K562 (cell line): ENCODE data around the gene NDUFV3. TPM values are rescaled to one million over a fixed set of nuclear protein-coding genes. Genes with fewer than 3 reads are reported as not detected.

Experiments used
- CBFB ChIP-seq: sonication (generic); formaldehyde crosslinking; IDR thresholded peaks from 2 replicates; pipeline ENCODE4 v1.4.0; 2020; ENCODE audit warnings: mild to moderate bottlenecking, missing genetic modification reagents
- CCNT2 ChIP-seq: IDR thresholded peaks from 2 replicates; pipeline ENCODE4 v1.6.1; 2011; ENCODE audit warnings: borderline replicate concordance, low read depth, mild to moderate bottlenecking, moderate library complexity, mixed read lengths, low read length; ENCODE audit not compliant: insufficient read length; ENCODE audit errors: extremely low read depth
- HDAC3 ChIP-seq: fragments of 450-650 bp; IDR thresholded peaks from 2 replicates; pipeline ENCODE4 v1.6.1; 2018; ENCODE audit warnings: borderline replicate concordance, mild to moderate bottlenecking, moderate library complexity; ENCODE audit not compliant: partially characterized antibody
- HDGF ChIP-seq: fragments of 450-650 bp; IDR thresholded peaks from 2 replicates; pipeline ENCODE4 v1.6.1; 2016
- MED1 ChIP-seq: sonication (generic); formaldehyde crosslinking; IDR thresholded peaks from 2 replicates; pipeline ENCODE4 v1.8.1; 2023; ENCODE audit warnings: missing genetic modification reagents, borderline replicate concordance
- MTA1 ChIP-seq: fragments of 450-650 bp; IDR thresholded peaks from 2 replicates; pipeline ENCODE4 v1.6.1; 2017; ENCODE audit warnings: borderline replicate concordance
- MTA3 ChIP-seq: fragments of 450-650 bp; formaldehyde crosslinking; IDR thresholded peaks from 2 replicates; pipeline ENCODE4 v1.6.1; 2017; ENCODE audit warnings: mild to moderate bottlenecking, borderline replicate concordance
- NEUROD1 ChIP-seq: fragments of 150-350 bp; IDR thresholded peaks from 2 replicates; pipeline ENCODE4 v1.6.1; 2014; ENCODE audit warnings: borderline replicate concordance, low read length, low read depth; ENCODE audit not compliant: partially characterized antibody
- ZNF121 ChIP-seq: sonication (generic); formaldehyde crosslinking; conservative IDR thresholded peaks from 2 replicates; pipeline ENCODE4 v1.8.0; 2022; ENCODE audit warnings: missing genetic modification reagents
- polyA plus RNA-seq, 8 experiments: library from polyadenylated mRNA; depleted of rRNA in 4 of 8; stranded (reverse) in 5 of 8; unstranded in 3 of 8; fragments of >200 nt; fragmentation: Nextera tagmentation in 2 of 8; fragmentation: Illumina TruSeq in 1 of 8; extraction: Ambion mirVana in 2 of 8; extraction: Trizol in 1 of 8; gene quantifications; 2 replicates each; pipeline versions ENCODE4 v1.2.1 to v1.2.3, GENCODE V29; 2011 to 2014; ENCODE audit warnings: inconsistent platforms in 1 of 8, missing spikeins in 1 of 8
- total RNA-seq, 7 experiments: library from RNA; depleted of rRNA in 6 of 7; stranded (reverse); fragments of >200 nt in 6 of 7; fragmentation: Illumina TruSeq in 2 of 7; extraction: Trizol in 2 of 7; gene quantifications; 2 replicates each; pipeline versions ENCODE4 v1.2.1 to v1.2.3, GENCODE V29; 2011 to 2021; ENCODE audit warnings: low replicate concordance in 1 of 7
- TF ChIP-seq, protein P1 (sequence below): sonication (generic); formaldehyde crosslinking; IDR thresholded peaks from 2 replicates; pipeline ENCODE4 v1.8.0; 2022; ENCODE audit warnings: mild to moderate bottlenecking, missing genetic modification reagents
- TF ChIP-seq, protein P2 (sequence below): IDR thresholded peaks from 2 replicates; pipeline ENCODE4 v1.6.1; 2011; ENCODE audit warnings: borderline replicate concordance, low read depth, mild to moderate bottlenecking, moderate library complexity, low read length; ENCODE audit not compliant: insufficient read depth, poor library complexity, severe bottlenecking
- TF ChIP-seq, protein P3 (sequence below): fragments of 450-650 bp; IDR thresholded peaks from 2 replicates; pipeline ENCODE4 v1.6.1; 2016; ENCODE audit warnings: borderline replicate concordance
- TF ChIP-seq, protein P4 (sequence below): fragments of 250-450 bp; sonication (Bioruptor Pico); IDR thresholded peaks from 2 replicates; pipeline ENCODE4 v1.4.0; 2020

Gene NDUFV3
- total and polyA plus RNA-seq, 9 of the 15 experiments (the other 6 are each of a cell fraction or from before 2014, with no cell fraction given), result 19.1 to 87.8 (median 74.3) TPM

GRCh38 chr21:42849759-42850412, 43.2 kb upstream of the NDUFV3 start (continued):
- TF ChIP-seq, protein P1, sequence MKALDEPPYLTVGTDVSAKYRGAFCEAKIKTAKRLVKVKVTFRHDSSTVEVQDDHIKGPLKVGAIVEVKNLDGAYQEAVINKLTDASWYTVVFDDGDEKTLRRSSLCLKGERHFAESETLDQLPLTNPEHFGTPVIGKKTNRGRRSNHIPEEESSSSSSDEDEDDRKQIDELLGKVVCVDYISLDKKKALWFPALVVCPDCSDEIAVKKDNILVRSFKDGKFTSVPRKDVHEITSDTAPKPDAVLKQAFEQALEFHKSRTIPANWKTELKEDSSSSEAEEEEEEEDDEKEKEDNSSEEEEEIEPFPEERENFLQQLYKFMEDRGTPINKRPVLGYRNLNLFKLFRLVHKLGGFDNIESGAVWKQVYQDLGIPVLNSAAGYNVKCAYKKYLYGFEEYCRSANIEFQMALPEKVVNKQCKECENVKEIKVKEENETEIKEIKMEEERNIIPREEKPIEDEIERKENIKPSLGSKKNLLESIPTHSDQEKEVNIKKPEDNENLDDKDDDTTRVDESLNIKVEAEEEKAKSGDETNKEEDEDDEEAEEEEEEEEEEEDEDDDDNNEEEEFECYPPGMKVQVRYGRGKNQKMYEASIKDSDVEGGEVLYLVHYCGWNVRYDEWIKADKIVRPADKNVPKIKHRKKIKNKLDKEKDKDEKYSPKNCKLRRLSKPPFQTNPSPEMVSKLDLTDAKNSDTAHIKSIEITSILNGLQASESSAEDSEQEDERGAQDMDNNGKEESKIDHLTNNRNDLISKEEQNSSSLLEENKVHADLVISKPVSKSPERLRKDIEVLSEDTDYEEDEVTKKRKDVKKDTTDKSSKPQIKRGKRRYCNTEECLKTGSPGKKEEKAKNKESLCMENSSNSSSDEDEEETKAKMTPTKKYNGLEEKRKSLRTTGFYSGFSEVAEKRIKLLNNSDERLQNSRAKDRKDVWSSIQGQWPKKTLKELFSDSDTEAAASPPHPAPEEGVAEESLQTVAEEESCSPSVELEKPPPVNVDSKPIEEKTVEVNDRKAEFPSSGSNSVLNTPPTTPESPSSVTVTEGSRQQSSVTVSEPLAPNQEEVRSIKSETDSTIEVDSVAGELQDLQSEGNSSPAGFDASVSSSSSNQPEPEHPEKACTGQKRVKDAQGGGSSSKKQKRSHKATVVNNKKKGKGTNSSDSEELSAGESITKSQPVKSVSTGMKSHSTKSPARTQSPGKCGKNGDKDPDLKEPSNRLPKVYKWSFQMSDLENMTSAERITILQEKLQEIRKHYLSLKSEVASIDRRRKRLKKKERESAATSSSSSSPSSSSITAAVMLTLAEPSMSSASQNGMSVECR (CRISPR knock-in tag), result no peak
- TF ChIP-seq ZNF121 (CRISPR knock-in tag) (no peak), CBFB (CRISPR knock-in tag) (no peak), MTA3 (no peak), HDAC3 (no peak), MTA1 (no peak), HDGF (no peak), MED1 (CRISPR knock-in tag) (no peak), NEUROD1 (no peak), CCNT2 (no peak)
- TF ChIP-seq, protein P2, sequence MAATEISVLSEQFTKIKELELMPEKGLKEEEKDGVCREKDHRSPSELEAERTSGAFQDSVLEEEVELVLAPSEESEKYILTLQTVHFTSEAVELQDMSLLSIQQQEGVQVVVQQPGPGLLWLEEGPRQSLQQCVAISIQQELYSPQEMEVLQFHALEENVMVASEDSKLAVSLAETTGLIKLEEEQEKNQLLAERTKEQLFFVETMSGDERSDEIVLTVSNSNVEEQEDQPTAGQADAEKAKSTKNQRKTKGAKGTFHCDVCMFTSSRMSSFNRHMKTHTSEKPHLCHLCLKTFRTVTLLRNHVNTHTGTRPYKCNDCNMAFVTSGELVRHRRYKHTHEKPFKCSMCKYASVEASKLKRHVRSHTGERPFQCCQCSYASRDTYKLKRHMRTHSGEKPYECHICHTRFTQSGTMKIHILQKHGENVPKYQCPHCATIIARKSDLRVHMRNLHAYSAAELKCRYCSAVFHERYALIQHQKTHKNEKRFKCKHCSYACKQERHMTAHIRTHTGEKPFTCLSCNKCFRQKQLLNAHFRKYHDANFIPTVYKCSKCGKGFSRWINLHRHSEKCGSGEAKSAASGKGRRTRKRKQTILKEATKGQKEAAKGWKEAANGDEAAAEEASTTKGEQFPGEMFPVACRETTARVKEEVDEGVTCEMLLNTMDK, result no peak
- TF ChIP-seq, protein P3, sequence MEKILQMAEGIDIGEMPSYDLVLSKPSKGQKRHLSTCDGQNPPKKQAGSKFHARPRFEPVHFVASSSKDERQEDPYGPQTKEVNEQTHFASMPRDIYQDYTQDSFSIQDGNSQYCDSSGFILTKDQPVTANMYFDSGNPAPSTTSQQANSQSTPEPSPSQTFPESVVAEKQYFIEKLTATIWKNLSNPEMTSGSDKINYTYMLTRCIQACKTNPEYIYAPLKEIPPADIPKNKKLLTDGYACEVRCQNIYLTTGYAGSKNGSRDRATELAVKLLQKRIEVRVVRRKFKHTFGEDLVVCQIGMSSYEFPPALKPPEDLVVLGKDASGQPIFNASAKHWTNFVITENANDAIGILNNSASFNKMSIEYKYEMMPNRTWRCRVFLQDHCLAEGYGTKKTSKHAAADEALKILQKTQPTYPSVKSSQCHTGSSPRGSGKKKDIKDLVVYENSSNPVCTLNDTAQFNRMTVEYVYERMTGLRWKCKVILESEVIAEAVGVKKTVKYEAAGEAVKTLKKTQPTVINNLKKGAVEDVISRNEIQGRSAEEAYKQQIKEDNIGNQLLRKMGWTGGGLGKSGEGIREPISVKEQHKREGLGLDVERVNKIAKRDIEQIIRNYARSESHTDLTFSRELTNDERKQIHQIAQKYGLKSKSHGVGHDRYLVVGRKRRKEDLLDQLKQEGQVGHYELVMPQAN, result no peak
- TF ChIP-seq, protein P4, sequence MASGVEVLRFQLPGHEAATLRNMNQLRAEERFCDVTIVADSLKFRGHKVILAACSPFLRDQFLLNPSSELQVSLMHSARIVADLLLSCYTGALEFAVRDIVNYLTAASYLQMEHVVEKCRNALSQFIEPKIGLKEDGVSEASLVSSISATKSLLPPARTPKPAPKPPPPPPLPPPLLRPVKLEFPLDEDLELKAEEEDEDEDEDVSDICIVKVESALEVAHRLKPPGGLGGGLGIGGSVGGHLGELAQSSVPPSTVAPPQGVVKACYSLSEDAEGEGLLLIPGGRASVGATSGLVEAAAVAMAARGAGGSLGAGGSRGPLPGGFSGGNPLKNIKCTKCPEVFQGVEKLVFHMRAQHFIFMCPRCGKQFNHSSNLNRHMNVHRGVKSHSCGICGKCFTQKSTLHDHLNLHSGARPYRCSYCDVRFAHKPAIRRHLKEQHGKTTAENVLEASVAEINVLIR (CRISPR knock-in tag), result no peak
